Vagina (tissue), 2 donors: ENCODE results near the gene LRMDA.

Source experiments
- CTCF ChIP-seq, 3 experiments: fragments of 450-650 bp in 2 of 3; fragments of 200-600 bp in 1 of 3; sonication (generic) in 1 of 3; IDR thresholded peaks; one replicate each; pipeline ENCODE4 v1.5.1; 2017 to 2019; ENCODE audit warnings: antibody characterized with exemption in 3 of 3, mild to moderate bottlenecking in 2 of 3, moderate library complexity in 2 of 3
- POLR2A ChIP-seq, 2 donors: fragments of 450-650 bp; IDR thresholded peaks; one replicate each; pipeline ENCODE4 v1.6.1; 2017; ENCODE audit warnings: antibody characterized with exemption in 2 of 2, mild to moderate bottlenecking in 2 of 2, moderate library complexity in 2 of 2
- POLR2AphosphoS5 ChIP-seq, 2 donors: sonication (generic); formaldehyde crosslinking; IDR thresholded peaks; one replicate each; pipeline ENCODE4 v1.9.0; 2017; ENCODE audit warnings: antibody characterized with exemption in 2 of 2, mild to moderate bottlenecking in 2 of 2, low read depth in 1 of 2; ENCODE audit not compliant: insufficient read depth in 1 of 2

- TF ChIP-seq POLR2A (IDR thresholded peaks at IDR 0.05) (no peak), CTCF (IDR thresholded peaks at IDR 0.05) (no peak), POLR2AphosphoS5 (IDR thresholded peaks at IDR 0.05; ENCODE audit: insufficient read depth in 1 of 2, low read depth in 1 of 2) (no peak)
Observed at GRCh38 chr10:75468612-75469005, 37.2 kb downstream of the LRMDA start.
